Measurements from ENCODE around the gene PTGES3L. TPM values are rescaled to one million over a fixed set of nuclear protein-coding genes. Genes with fewer than 3 reads are reported as not detected.
"Not testable (repeated sequence)": the region's sequence is repeated elsewhere in the genome, so short reads cannot be mapped to it uniquely, and the experiment has no call there.

PTGES3L gene
- polyA plus RNA-seq, 1 of the 3 experiments (the other 2 are of a cell fraction) = 1.4 TPM

DNA sequence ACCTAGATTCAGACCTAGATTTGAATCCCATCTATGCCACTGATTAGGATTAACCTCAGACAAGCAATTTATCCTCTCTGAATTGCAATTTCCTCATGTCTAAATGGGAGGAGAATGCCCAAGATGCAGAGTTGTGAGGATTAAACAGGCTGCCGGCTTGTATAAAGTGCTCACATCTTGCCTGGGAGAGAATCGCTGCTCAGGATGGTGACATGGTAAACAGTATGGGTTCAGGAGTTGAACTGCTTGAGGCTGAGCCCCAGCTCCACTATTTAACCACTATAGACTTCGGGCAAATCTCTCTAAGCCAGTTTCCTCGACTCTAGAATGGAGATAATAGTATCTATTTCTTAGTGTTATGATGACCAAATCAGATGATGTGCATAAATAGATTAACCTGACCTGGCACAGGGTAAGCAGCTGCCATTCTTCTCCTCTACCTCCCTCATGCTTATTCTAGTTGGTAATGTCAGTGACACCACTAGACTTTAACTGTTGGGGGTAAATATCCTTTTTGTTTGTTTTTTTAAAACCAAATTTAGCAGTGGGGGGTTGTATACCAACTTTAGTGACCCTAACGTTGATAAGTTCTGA lies 17.6 kb upstream of the PTGES3L start:
- H3K9ac ChIP-seq = peak overlapping the region; percentile 51
- 32% methylated on average over 5 of the region's 5 CpGs for WGBS (ENCODE audit: low lambda C conversion rate)
- no peaks in the 10 kb centered on the region for H3K9me2 ChIP-seq
- H3K79me2 ChIP-seq (ENCODE audit: insufficient read depth) = peaks cover 41% of the 10 kb centered on the region
- no peaks in the 10 kb centered on the region for H3K9me3 ChIP-seq
- ChIA-PET POLR2A (interaction anchor here (0.6 to 2.8 kb wide), 19 partner anchors 11 to 443 kb away, joined by 3 to 20 read pairs (median 5); partner anchors contain the start of genes AOC2, BRCA1, PTGES3L and RND2), CTCF (interaction anchor here (0.6 to 4.4 kb wide), 20 partner anchors 10 to 419 kb away, joined by 3 to 27 read pairs (median 4); partner anchors contain the start of genes AOC2, BECN1, NBR1 and PSME3)
- TF ChIP-seq JUND (IDR thresholded peaks at IDR 0.05) (no peak), RAD21 (IDR thresholded peaks at IDR 0.05; ENCODE audit: low read length) (no peak), NRF1 (IDR thresholded peaks at IDR 0.05; ENCODE audit: low read depth, low read length) (no peak), EZH2phosphoT487 (IDR thresholded peaks at IDR 0.05; ENCODE audit: borderline replicate concordance, low read depth) (no peak), RXRA (IDR thresholded peaks at IDR 0.05; ENCODE audit: borderline replicate concordance, low read depth) (no peak), NFIC (IDR thresholded peaks at IDR 0.05; ENCODE audit: borderline replicate concordance) (no peak), FOSL2 (IDR thresholded peaks at IDR 0.05; ENCODE audit: borderline replicate concordance, low read depth) (no peak), RCOR1 (IDR thresholded peaks at IDR 0.05; ENCODE audit: low read length) (no peak), SIN3A (IDR thresholded peaks at IDR 0.05; ENCODE audit: borderline replicate concordance, low read depth, low read length) (no peak), IRF3 (IDR thresholded peaks at IDR 0.05; ENCODE audit: low read depth, low read length) (no peak), USF2 (IDR thresholded peaks at IDR 0.05; ENCODE audit: borderline replicate concordance, low read depth, low read length) (no peak)
- no peak for DNase-seq
- H3F3A ChIP-seq (replicated peaks; ENCODE audit: insufficient read depth) = peaks cover 50% of the 10 kb centered on the region
- H3K36me3 ChIP-seq (replicated peaks in 1 of 2; ENCODE audit: control insufficient read depth in 1 of 2, insufficient read depth in 2 of 2, low read length in 1 of 2) = peaks cover 39 to 40% of the 10 kb centered on the region in 2 experiments
- H3K4me3 ChIP-seq (ENCODE audit: low read depth in 2 of 2, low read length in 1 of 2) = peak overlapping the region; percentile 49 to 85
- H3K27me3 ChIP-seq (ENCODE audit: insufficient read depth) = no peaks in the 10 kb centered on the region
- H3K27ac ChIP-seq (ENCODE audit: low read depth in 2 of 2, low read length in 1 of 2) = peak overlapping the region; percentile 80 to 87; a peak in 3 of 4 replicates
- H3K4me2 ChIP-seq = peak overlapping the region; percentile 66
- peak overlapping the region; percentile 89 for H2AFZ ChIP-seq (ENCODE audit: low read depth)
- H3K4me1 ChIP-seq (ENCODE audit: control insufficient read depth in 1 of 2, insufficient read depth in 2 of 2, low read depth in 1 of 2, low read length in 1 of 2) = peaks cover 6 to 11% of the 10 kb centered on the region in 2 experiments; a peak in 2 of 4 replicates
- H4K20me1 ChIP-seq (ENCODE audit: insufficient read depth) = peaks cover 31% of the 10 kb centered on the region

- H2AFZ ChIP-seq (ENCODE audit: low read depth); H3K4me3 ChIP-seq (ENCODE audit: low read depth in 2 of 2, low read length in 1 of 2); H3K79me2 ChIP-seq (ENCODE audit: insufficient read depth); H3K4me2 ChIP-seq; DNase-seq; H3K9me3 ChIP-seq; H3K27ac ChIP-seq (ENCODE audit: low read depth in 2 of 2, low read length in 1 of 2); H3K9ac ChIP-seq; H3K9me2 ChIP-seq; H4K20me1 ChIP-seq (ENCODE audit: insufficient read depth); H3K27me3 ChIP-seq (ENCODE audit: insufficient read depth); CTCF ChIA-PET: not testable (repeated sequence)
- Histone ChIP-seq H3K36me3 (replicated peaks in 1 of 2; ENCODE audit: control insufficient read depth in 1 of 2, insufficient read depth in 2 of 2, low read length in 1 of 2) (peaks cover 36 to 47% of the 10 kb centered on the region in 2 experiments), H3K4me1 (ENCODE audit: control insufficient read depth in 1 of 2, insufficient read depth in 2 of 2, low read depth in 1 of 2, low read length in 1 of 2) (peaks cover 4 to 11% of the 10 kb centered on the region in 2 experiments; a peak in 2 of 4 replicates), H3F3A (replicated peaks; ENCODE audit: insufficient read depth) (peaks cover 30% of the 10 kb centered on the region)
- WGBS (ENCODE audit: low lambda C conversion rate) = 79% methylated on average over 10 of the region's 10 CpGs
- POLR2A ChIA-PET = interaction anchor here (1.0 kb wide), 2 partner anchors 8 to 113 kb away, joined by 4 read pairs; no protein-coding TSS in a partner anchor
Measured at GRCh38 chr17:42993913-42994312, 14.0 kb upstream of the PTGES3L start.
